Measurements from ENCODE around the gene SYT1. TPM values are rescaled to one million over a fixed set of nuclear protein-coding genes. Genes with fewer than 3 reads are reported as not detected.

The SYT1 gene
- total RNA-seq, 1 experiment from 2014 or later = 15.8 TPM

GRCh38 chr12:79455286-79455685 is 590.7 kb downstream of the SYT1 start:
- H3K9me3 Mint-ChIP-seq = peaks cover 0 to 2% of the 10 kb centered on the region in 2 experiments; a peak in 1 of 5 replicates
- WGBS (ENCODE audit: extremely low coverage, insufficient read length, low lambda C conversion rate) = no CpG with 5 or more reads among the region's 2 CpGs
- no peaks in the 10 kb centered on the region for H3K27me3 ChIP-seq (ENCODE audit: insufficient read depth, low read length)
- peak overlapping the region; percentile 53 for H3K27ac ChIP-seq (ENCODE audit: insufficient read length, low read depth, low read length)
- no peak overlapping the region for H2BK5ac ChIP-seq (ENCODE audit: insufficient read length, low read length)
- no peak overlapping the region for H3T11ph ChIP-seq (ENCODE audit: low read length)
- H3K79me1 ChIP-seq (ENCODE audit: insufficient read depth, low read depth, low read length, poor library complexity, severe bottlenecking) = no peaks in the 10 kb centered on the region
- H3K14ac ChIP-seq (ENCODE audit: insufficient read depth, low read length) = no peak overlapping the region
- H3K9me3 ChIP-seq (ENCODE audit: control insufficient read depth, low read depth, low read length) = no peaks in the 10 kb centered on the region
- no peak overlapping the region for H2BK15ac ChIP-seq (ENCODE audit: low read depth, low read length)
- no peaks in the 10 kb centered on the region for H4K20me1 ChIP-seq (ENCODE audit: control insufficient read depth, insufficient read depth, insufficient read length)
- H2BK120ac ChIP-seq (ENCODE audit: low read depth, low read length, poor library complexity, severe bottlenecking) = no peak overlapping the region
- H4K91ac ChIP-seq (ENCODE audit: insufficient read length, low read depth, low read length) = no peak overlapping the region
- no peak overlapping the region for H2AK5ac ChIP-seq (ENCODE audit: insufficient read length, low read length)
- H3K18ac ChIP-seq (ENCODE audit: insufficient read length, low read depth, low read length) = no peak overlapping the region
- H3K27ac Mint-ChIP-seq = peak overlapping the region in 2 of 3 experiments; percentile 29 to 41; a peak in 3 of 7 replicates
- H2AFZ ChIP-seq (ENCODE audit: low read length) = no peak overlapping the region
- no peak overlapping the region for H3K4ac ChIP-seq (ENCODE audit: low read depth, low read length)
- no peaks in the 10 kb centered on the region for H3K23me2 ChIP-seq (ENCODE audit: insufficient read length, low read depth, low read length, poor library complexity, severe bottlenecking)
- peaks cover 13% of the 10 kb centered on the region for H3K4me1 ChIP-seq (ENCODE audit: insufficient read depth, low read length)
- no peak overlapping the region for H4K5ac ChIP-seq (ENCODE audit: insufficient read length, low read depth, low read length)
- H2BK20ac ChIP-seq (ENCODE audit: low read depth, low read length, poor library complexity, severe bottlenecking) = no peak overlapping the region
- DNase-seq = no peak
- no peak overlapping the region for H3K4me3 Mint-ChIP-seq
- H3K4me1 Mint-ChIP-seq = peaks cover 15 to 22% of the 10 kb centered on the region in 2 experiments
- H3K56ac ChIP-seq (ENCODE audit: insufficient read length, low read depth, low read length) = no peak overlapping the region
- H4K8ac ChIP-seq (replicated peaks; ENCODE audit: insufficient read length, low read depth, low read length) = no peak overlapping the region
- no peak overlapping the region for H3K4me2 ChIP-seq (ENCODE audit: insufficient read depth, insufficient read length, low read length)
- no peak overlapping the region for H2BK12ac ChIP-seq (ENCODE audit: insufficient read length, low read depth, low read length)
- no peaks in the 10 kb centered on the region for H3K27me3 Mint-ChIP-seq (ENCODE audit: low read depth)
- no peak overlapping the region for H3K23ac ChIP-seq (ENCODE audit: insufficient read length, low read depth, low read length)
- peaks cover 0 to 2% (median 0%) of the 10 kb centered on the region in 3 experiments; a peak in 3 of 7 replicates for H3K36me3 Mint-ChIP-seq (ENCODE audit: insufficient read depth in 1 of 3, low read depth in 3 of 3)
- H3K9ac ChIP-seq (ENCODE audit: extremely low read depth, insufficient read length, low read length) = peak overlapping the region; percentile 15
- no peak for TF ChIP-seq CTCF (conservative IDR thresholded peaks at IDR 0.05)
- no peaks in the 10 kb centered on the region for H3K79me2 ChIP-seq (ENCODE audit: insufficient read depth, low read length)

Data from H9 (cell line).